Measurements from ENCODE around the gene PHEX.
"Not testable (repeated sequence)": the region's sequence is repeated elsewhere in the genome, so short reads cannot be mapped to it uniquely, and the experiment has no call there.

The PHEX gene

GRCh38 chrX:22220941-22221340 lies 188.8 kb downstream of the PHEX start:
- no peak for DNase-seq (ENCODE audit: low read depth in 2 of 3, low spot score in 2 of 3)

- DNase-seq (ENCODE audit: low read depth in 2 of 3, low spot score in 2 of 3): no peak
Measured at GRCh38 chrX:22234380-22234779, 202.3 kb downstream of the PHEX start.

DNA sequence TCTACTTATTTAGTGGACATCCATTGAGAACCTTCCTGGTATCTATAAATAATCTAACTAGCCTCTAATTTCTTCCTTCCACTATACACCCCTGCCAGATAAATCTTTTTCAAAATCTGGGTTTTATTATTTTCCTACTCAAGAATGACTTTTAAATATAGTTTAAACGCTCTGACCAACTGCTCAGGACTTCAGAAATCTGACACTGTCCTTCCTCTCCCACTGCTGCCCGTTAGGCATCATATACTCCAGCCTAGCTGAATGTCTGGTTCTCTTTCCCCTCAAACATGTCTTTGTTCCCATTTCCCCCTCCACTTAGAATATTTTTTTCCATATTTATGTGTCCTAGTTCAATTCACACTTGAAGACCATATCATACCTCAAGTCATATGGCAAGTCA lies 205.4 kb downstream of the PHEX start:
- no peak for DNase-seq (ENCODE audit: low read depth in 2 of 3, low spot score in 2 of 3)

GRCh38 chrX:22246620-22247019 lies 214.5 kb downstream of the PHEX start:
- DNase-seq (ENCODE audit: low read depth in 2 of 3, low spot score in 2 of 3): no peak

- DNase-seq (ENCODE audit: low read depth in 2 of 3, low spot score in 2 of 3): no peak
Measured at GRCh38 chrX:22247169-22247568, 215.0 kb downstream of the PHEX start.

- no peak for DNase-seq (ENCODE audit: low read depth in 2 of 3, low spot score in 2 of 3)
Measured at GRCh38 chrX:22248401-22248800, 216.3 kb downstream of the PHEX start.

DNA sequence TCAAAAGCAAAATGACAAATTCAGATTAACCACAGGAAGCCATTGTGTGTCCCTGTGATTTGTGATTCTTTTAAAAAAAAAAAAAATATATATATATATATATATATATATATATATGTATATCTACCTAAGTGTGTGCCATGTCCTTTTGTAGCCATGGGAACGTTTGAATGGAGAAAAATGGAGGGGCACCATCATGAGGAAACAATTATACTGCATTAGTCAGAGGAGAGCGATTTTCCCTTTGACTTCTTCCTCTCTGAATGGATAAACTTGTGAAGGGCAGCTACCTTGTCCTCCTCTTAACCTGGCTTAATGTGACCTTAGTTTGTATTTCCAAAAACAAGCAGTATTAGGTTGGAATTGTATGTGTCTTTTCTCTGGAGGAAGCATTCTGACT lies 217.2 kb downstream of the PHEX start:
- DNase-seq (ENCODE audit: low read depth in 2 of 3, low spot score in 2 of 3): no peak

- DNase-seq (ENCODE audit: low read depth in 2 of 3, low spot score in 2 of 3): no peak
Measured at GRCh38 chrX:22268706-22269105, 236.6 kb downstream of the PHEX start.

GRCh38 chrX:22272613-22273012 lies 240.5 kb downstream of the PHEX start, which contains the start of gene CBLL2:
Gene CBLL2, plus strand, starts transcription at chrX:22272913. Its CDS starts 79 bp downstream, at chrX:22272992.
- no peak for DNase-seq (ENCODE audit: low read depth in 2 of 3, low spot score in 2 of 3)

DNA sequence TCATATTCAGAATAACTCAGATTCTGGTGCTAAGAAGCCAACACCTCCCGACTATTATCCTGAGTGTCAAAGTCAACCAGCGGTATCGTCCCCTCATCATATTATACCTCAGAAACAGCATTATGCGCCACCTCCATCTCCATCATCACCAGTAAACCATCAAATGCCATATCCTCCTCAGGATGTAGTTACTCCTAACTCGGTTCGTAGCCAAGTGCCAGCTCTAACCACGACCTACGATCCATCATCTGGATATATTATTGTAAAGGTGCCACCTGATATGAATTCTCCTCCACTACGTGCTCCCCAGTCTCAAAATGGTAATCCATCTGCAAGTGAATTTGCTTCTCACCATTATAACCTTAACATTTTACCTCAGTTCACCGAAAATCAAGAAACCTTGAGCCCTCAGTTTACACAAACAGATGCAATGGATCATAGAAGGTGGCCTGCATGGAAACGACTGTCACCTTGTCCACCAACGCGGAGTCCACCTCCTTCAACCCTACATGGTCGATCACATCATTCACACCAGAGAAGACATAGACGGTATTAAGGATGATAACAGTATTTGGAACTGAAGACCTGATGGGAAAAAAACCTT lies 241.7 kb downstream of the PHEX start:
- DNase-seq (ENCODE audit: low read depth in 2 of 3, low spot score in 2 of 3): no peak

DNA sequence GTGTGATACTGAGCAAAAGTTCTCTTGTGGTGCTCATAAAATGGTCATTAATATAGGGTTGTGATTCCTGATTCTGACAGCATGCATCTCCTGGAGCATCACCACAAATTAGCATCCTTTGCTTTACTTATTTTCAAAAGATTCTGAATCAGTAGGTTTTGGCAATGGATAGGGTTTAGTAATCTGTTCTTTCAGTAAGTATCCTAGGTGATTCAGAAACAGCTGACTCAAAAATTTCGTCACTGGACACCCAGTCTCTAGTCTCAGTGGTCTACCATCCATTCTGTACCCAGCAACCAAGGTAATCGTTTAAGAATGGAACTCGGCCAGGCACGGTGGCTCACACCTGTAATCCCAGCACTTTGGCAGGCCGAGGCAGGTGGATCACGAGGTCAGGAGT lies 244.7 kb downstream of the PHEX start:
- no peak for DNase-seq (ENCODE audit: low read depth in 2 of 3, low spot score in 2 of 3)

- DNase-seq (ENCODE audit: low read depth in 2 of 3, low spot score in 2 of 3): no peak
Measured at GRCh38 chrX:22278375-22278774, 246.2 kb downstream of the PHEX start.

- not testable (repeated sequence) for DNase-seq (ENCODE audit: low read depth in 2 of 3, low spot score in 2 of 3)
Measured at GRCh38 chrX:22289209-22289608, 257.1 kb downstream of the PHEX start.

DNA sequence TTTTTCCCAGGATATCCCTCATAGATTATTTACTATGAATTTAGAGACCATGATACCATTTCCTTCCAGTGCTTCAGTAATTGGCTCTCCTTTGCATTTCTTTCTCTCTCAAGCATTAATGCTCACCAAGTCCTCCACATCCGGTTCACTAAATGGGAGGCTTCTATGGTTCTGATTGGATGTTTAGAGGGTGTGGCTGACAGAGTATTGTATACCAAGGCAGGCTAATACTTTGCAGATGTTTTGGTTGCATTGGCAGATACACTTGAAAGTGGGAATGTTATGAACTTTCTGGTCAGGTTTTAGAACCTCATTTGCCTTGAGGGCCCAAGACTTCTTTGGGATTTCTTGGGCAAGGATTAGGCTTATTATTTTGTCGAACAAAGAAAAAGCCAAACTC lies 264.7 kb downstream of the PHEX start:
- DNase-seq (ENCODE audit: low read depth in 2 of 3, low spot score in 2 of 3): no peak

- no peak for DNase-seq (ENCODE audit: low read depth in 2 of 3, low spot score in 2 of 3)
Measured at GRCh38 chrX:22300130-22300529, 268.0 kb downstream of the PHEX start.
